ENCODE measurements around the gene DCLK3.

The DCLK3 gene

GRCh38 chr3:36786921-36787890, 22.9 kb upstream of the DCLK3 start:
- DNase-seq (ENCODE audit: low read depth in 2 of 2): no peak
- no peak for TF ChIP-seq CTCF (IDR thresholded peaks at IDR 0.05; ENCODE audit: low read depth, low read length)
- H3K4me3 ChIP-seq (replicated peaks in 1 of 2; ENCODE audit: low read depth in 2 of 2, low read length in 2 of 2): no peak overlapping the region

GRCh38 chr3:36784138-36784635, 19.8 kb upstream of the DCLK3 start:
- H3K4me3 ChIP-seq (replicated peaks in 1 of 2; ENCODE audit: low read depth in 2 of 2, low read length in 2 of 2): no peak overlapping the region
- DNase-seq (ENCODE audit: low read depth in 2 of 2): peak in 1 of 2 donors; percentile 6
- TF ChIP-seq CTCF (IDR thresholded peaks at IDR 0.05; ENCODE audit: low read depth, low read length): no peak

- no peak for DNase-seq (ENCODE audit: low read depth in 2 of 2)
- no peak overlapping the region for H3K4me3 ChIP-seq (replicated peaks in 1 of 2; ENCODE audit: low read depth in 2 of 2, low read length in 2 of 2)
- TF ChIP-seq CTCF (IDR thresholded peaks at IDR 0.05; ENCODE audit: low read depth, low read length): no peak
Measured at GRCh38 chr3:36777424-36778218, 13.3 kb upstream of the DCLK3 start.

GRCh38 chr3:36776436-36776835, 12.1 kb upstream of the DCLK3 start:
- no peak for TF ChIP-seq CTCF (IDR thresholded peaks at IDR 0.05; ENCODE audit: low read depth, low read length)
- no peak overlapping the region for H3K4me3 ChIP-seq (replicated peaks in 1 of 2; ENCODE audit: low read depth in 2 of 2, low read length in 2 of 2)
- no peak for DNase-seq (ENCODE audit: low read depth in 2 of 2)

- no peak overlapping the region for H3K4me3 ChIP-seq (replicated peaks in 1 of 2; ENCODE audit: low read depth in 2 of 2, low read length in 2 of 2)
- TF ChIP-seq CTCF (IDR thresholded peaks at IDR 0.05; ENCODE audit: low read depth, low read length): no peak
- DNase-seq (ENCODE audit: low read depth in 2 of 2): peak; percentile 7 to 54
Measured at GRCh38 chr3:36774052-36774451, 9.7 kb upstream of the DCLK3 start.

- TF ChIP-seq CTCF (IDR thresholded peaks at IDR 0.05; ENCODE audit: low read depth, low read length): no peak
- no peak for DNase-seq (ENCODE audit: low read depth in 2 of 2)
- no peak overlapping the region for H3K4me3 ChIP-seq (replicated peaks in 1 of 2; ENCODE audit: low read depth in 2 of 2, low read length in 2 of 2)
Measured at GRCh38 chr3:36771931-36772330, 7.6 kb upstream of the DCLK3 start.
